Measurements from ENCODE around the gene VPS36.
A peak's percentile ranks its signal among the peaks of the same experiment; 100 is the strongest.
"Not testable (repeated sequence)": the region's sequence is repeated elsewhere in the genome, so short reads cannot be mapped to it uniquely, and the experiment has no call there.

VPS36 gene

GRCh38 chr13:52432456-52432855 lies 18.0 kb downstream of the VPS36 start:
- DNase-seq = no peak

DNA sequence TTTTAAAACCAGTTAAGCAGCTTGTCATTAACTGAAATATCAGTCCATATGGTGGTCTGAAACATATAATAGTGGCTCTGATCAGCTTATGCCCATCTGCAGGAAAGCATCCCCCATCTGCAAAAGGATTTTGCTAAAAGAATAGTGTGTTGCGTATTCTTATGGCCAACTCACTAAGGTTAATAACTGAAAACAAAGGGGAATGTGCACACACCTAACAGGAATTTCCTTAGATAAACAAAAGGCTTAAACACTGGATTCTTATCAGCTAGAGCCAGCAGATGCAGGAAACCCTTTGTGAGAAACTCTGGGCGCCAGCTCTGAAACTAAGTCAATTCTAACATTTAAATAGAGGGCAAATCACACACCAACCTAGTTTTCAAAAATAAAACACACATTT lies 22.1 kb downstream of the VPS36 start:
- peak; percentile 52 for DNase-seq

DNA sequence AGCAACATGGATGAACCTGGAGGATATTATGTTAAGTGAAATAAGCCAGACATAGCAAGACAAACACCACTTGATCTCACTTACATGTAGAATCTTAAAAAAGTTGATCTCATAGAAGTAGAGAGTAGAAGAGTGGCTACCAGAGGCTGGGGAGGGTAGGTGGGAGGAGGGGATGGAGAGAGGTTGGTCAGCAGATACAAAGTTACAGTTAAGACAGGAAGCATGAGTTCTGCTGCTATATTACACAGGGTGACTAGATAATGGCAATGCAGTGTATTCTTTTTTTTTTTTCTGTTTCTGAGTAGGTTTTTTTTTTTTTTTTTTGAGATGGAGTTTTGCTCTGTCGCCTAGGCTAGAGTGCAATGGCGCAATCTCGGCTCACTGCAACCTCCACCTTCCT lies 29.2 kb downstream of the VPS36 start:
- no peak for DNase-seq

DNA sequence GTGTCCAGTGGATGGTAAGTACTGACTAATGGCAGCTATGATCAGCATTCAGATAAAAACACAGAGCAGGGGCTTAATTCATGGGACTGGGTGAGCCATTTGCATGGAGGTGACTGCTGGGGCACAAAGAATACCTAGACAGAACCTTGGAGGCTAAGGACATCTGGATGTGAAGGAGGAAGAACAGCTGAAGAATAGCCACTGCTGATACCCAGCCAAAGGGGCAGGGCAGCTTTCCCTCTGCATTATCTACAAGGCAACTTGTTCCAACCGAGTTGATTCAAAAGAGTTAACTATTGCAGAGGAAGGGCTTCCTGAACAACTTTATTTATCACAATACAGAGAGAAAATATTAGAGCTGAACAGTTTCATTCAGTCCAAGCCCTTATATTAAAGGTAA lies 31.4 kb downstream of the VPS36 start:
- DNase-seq = no peak

DNA sequence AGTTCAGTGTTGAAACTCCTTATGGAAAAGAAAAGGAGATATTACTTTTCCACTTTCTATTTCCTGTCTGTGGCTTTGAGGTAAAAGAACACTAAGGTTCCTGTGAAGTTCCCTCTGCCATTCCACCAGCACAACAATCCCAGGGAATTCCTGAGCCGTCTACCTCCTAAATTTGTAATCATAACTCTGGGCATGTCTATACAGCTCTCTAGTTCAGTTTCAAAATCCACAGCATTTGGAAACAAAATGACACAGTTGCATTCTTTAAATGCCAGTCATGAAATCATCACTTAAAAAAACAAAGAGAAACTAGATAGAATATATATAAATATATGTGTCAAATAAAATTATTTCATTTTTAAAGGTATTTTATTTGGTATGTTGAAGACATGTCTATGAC lies 35.5 kb downstream of the VPS36 start:
- no peak for DNase-seq

- DNase-seq = no peak
Observed at GRCh38 chr13:52414051-52414450, 36.4 kb downstream of the VPS36 start.

- no peak for DNase-seq
Observed at GRCh38 chr13:52412128-52412527, 38.3 kb downstream of the VPS36 start.

GRCh38 chr13:52411629-52412028 lies 38.8 kb downstream of the VPS36 start:
- DNase-seq = no peak

DNA sequence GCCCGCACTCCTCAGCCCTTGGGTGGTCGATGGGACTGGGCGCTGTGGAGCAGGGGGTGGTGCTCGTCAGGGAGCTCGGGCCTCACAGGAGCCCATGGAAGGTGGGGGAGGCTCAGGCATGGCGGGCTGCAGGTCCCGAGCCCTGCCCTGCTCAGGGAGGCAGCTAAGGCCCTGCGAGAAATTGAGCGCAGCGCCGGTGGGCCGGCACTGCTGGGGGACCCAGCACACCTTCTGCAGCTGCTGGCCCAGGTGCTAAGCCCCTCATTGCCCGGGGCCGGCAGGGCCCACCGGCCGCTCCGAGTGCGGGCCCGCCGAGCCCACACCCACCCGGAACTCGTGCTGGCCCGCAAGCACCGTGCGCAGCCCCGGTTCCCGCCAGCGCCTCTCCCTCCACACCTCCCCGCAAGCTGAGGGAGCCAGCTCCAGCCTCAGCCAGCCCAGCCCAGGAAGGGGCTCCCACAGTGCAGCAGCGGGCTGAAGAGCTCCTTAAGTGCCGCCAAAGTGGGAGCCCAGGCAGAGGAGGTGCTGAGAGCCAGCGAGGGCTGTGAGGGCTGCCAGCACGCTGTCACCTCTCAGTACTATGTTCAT lies 42.3 kb downstream of the VPS36 start:
- not testable (repeated sequence) for DNase-seq

- DNase-seq = not testable (repeated sequence)
Observed at GRCh38 chr13:52407436-52407835, 43.0 kb downstream of the VPS36 start.

- DNase-seq = no peak
Observed at GRCh38 chr13:52406629-52407028, 43.8 kb downstream of the VPS36 start.

- no peak for DNase-seq
Observed at GRCh38 chr13:52405767-52406494, 44.5 kb downstream of the VPS36 start, which contains the start of gene THSD1. THSD1 (minus strand) TSS chr13:52406172; CDS start chr13:52402600, 3,572 bp downstream.

GRCh38 chr13:52405369-52405766 lies 45.1 kb downstream of the VPS36 start:
- no peak for DNase-seq

DNA sequence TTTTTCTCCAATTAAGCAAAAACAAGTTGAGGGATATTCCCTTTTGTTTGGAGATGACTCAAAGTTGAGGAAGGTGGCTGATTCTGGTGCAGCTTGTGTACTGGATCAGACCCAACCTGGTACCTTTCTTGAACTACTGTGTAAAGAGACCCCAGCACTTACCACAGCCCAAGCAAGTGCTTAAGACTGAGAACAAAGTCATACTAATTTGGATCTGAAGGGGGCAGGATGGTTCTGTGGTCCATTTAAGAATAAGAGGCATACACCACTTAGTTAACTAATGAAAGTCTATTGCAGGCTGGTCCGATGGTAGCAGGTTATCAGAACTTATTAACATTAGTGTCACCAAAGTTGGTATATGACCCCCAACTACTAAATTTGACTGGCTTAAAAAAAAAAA lies 50.7 kb downstream of the VPS36 start:
- peak; percentile 32 for DNase-seq

- no peak for DNase-seq
Observed at GRCh38 chr13:52399046-52399445, 51.4 kb downstream of the VPS36 start.

GRCh38 chr13:52395704-52396103 lies 54.7 kb downstream of the VPS36 start:
- DNase-seq = no peak

DNA sequence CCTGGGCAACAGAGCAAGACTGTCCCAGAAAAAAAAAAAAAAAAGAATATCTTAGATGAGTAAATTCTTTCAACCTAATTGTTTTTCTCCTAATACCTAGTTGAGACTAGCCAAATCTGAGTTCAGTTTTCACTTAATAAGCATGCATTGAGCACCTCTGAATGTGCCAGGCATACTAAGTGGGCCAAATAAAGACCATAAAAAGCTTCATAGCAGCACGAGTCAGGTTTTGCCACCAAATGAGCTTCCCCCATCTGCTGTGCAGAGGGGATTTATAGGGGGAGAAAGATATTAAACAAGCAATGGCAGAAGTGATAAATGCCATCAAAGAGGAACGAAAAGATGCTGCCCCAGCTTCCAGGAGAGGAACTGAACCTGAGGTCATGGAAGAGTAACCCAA lies 55.8 kb downstream of the VPS36 start:
- no peak for DNase-seq

DNA sequence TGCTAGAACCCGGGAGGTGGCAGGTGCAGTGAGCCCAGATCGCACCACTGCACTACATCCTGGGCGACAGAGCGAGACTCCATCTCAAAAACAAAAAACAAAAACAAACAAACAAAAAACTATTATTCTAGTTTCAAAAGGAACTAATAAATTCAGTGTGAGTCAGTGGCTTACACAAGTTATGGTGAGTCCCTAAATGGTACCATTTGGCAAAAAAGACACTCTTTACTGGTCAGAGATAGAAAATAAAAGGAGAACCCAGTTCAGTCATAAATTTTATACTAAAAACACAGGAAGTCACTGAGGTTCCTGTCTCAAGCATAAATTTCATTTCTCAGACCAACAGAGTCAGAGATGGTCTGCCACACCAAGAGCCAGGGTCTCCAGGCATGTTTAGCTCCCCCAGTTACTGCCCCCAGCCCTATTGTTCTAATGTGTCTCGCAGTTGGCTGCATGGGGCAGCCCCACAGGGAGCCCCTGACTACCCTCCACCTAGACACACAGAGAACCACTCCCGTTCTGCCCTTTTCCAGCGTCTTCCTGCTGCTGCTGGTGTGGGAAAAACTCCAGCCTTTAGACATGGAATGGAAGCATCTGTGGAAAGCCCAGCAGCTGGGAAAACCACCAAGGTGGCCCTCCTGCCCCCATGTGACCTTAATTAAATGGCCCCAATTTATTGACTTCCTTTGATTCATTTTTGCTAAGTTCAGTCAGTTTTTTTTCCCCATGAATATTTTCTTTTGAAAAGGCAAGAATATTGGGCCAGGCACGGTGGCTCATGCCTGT lies 56.7 kb downstream of the VPS36 start:
- no peak for DNase-seq

- DNase-seq = no peak
Observed at GRCh38 chr13:52387721-52388120, 62.7 kb downstream of the VPS36 start.

DNA sequence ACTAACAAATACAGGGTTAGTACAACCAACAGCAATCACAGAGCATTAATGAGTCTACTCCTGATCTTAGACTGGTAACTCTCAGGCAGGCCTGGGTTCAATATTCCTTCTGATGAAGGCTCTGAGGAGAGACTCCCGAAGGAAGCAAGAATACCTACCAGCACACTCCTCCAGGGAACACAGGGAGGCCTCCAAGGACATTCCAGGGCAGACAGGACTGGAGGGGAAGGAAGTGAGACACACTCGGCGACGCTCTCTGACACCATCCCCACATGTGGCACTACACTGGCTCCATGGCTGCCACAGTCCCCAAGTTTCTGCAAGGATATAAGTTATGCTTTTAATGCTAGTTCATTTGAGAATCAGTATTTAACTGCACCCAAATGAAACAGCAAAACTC lies 64.6 kb downstream of the VPS36 start:
- DNase-seq = no peak

DNA sequence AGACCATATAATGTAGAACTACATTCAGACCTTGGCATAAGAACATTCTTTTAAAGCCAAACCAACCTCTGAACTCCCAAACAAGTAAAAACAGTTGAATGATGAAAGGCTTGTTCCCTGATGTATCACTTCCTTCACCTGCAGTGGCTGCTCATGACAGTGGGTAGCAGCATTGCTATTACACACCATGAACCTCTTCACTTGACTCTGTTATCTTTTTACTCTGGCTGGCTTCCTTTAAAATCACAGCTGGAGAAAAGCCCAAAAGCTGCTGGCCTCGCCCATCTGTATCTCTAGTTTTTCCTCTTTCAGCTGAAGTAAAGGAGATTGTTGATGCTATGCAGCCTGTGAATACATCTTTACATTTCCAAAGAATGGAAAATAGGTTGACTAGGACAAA lies 67.1 kb downstream of the VPS36 start:
- peak; percentile 50 for DNase-seq

GRCh38 chr13:52378312-52378711 lies 72.1 kb downstream of the VPS36 start:
- no peak for DNase-seq

- DNase-seq = no peak
Observed at GRCh38 chr13:52377898-52378297, 72.5 kb downstream of the VPS36 start.

GRCh38 chr13:52374873-52375411 lies 75.5 kb downstream of the VPS36 start:
- no peak for DNase-seq
